ENCODE results near the gene CHFR. TPM values are rescaled to one million over a fixed set of nuclear protein-coding genes. Genes with fewer than 3 reads are reported as not detected.

The CHFR gene, protein sequence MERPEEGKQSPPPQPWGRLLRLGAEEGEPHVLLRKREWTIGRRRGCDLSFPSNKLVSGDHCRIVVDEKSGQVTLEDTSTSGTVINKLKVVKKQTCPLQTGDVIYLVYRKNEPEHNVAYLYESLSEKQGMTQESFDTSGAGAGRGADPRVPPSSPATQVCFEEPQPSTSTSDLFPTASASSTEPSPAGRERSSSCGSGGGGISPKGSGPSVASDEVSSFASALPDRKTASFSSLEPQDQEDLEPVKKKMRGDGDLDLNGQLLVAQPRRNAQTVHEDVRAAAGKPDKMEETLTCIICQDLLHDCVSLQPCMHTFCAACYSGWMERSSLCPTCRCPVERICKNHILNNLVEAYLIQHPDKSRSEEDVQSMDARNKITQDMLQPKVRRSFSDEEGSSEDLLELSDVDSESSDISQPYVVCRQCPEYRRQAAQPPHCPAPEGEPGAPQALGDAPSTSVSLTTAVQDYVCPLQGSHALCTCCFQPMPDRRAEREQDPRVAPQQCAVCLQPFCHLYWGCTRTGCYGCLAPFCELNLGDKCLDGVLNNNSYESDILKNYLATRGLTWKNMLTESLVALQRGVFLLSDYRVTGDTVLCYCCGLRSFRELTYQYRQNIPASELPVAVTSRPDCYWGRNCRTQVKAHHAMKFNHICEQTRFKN
- total RNA-seq = 23.7 and 27.4 TPM in 2 replicates

DNA sequence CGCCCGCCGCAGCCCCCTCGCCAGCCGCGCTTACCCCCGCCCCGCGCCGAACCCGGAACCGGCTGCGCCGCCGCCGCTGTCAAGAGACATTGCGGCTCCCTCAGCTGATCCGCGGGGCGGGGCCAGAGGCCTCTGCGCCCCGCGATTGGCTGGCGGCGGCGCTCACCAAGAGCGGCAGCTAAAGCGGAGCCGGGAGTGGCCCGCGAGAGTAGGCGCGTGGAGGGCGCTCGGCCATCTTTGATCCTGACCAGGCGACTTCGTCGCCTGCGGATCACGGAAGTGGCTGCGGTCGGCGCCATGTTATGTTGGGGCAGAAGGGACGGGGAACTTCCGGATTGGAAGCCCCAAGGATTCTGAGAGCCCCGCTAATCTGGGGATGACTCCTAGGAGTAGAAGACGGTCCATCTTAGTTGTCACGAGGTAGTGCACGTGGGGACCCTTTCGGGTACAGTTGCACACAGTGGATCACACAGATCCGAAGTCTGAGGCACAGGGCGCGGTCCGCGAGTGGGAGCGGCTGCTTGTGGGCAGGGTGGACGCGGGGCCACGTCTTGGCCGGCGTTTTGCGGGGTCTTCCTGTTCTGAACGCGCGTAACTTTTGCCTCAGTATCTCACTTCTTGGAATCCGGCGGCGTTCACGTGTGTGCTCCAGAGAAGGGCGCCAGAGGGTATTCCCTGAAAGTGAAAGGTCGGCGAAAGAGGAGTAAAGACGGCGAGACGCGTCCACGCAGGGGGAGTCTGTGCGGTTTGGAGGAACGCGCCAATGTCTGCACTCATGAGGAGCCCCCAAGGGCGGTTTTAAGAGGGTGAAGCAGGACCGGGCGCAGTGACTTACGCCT is at the start of gene CHFR:
TSS of gene CHFR (minus strand) at position 93 of the 839 bp plus-strand sequence. CDS start 277 bp downstream, outside the sequence.

DNA sequence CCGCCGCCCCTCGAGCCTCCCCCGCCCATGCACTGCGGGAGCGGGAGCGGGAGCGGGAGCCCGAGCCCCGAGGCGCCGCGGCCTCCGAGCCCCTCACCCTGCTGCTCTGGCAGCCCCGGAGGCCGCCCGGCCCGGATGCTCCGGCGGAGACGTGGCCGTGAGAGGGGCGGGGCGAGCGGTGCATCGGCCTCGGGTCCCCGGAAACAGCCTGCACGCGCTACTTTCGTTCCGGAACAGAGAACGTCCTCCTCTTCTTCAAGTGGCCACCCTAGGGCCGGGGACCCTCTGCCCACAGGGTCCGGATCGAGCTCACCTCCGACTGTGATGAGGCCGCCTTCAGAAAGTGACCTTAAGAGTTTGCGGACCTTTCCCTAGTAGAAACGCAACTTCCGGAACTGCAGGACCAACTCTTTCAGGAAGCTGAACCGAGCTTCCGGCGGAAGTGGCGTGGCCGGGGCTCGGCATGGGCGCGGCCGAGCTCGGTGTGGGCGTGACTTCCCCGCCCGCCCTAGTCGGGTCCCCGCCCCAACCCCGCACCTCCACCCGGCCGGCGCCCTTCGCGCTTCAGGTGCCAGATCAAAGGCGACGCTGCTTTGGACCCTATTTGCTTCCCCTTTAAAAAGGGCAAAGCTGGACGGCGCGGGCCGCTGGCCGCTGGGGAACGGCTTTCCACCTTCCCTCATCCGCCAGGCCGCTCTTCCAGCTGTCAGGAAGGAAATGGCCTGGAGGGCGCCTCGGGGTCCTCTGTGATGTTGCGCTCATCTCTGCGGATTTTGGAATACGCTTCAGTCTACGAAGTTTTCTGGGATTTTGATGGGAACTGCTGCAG is 58.5 kb downstream of the CHFR start, which contains the start of gene GOLGA3:
TSS of gene GOLGA3 (minus strand) at position 164 of the 829 bp plus-strand sequence. CDS start 6,741 bp downstream, outside the sequence.

Other genes with a start within 250 kb of the CHFR start
- 22.4 and 25.3 TPM in 2 replicates for gene POLE, start 200.3 kb downstream of the CHFR start, total RNA-seq
- 44.9 and 50.8 TPM in 2 replicates for gene PXMP2, start 200.0 kb downstream of the CHFR start, total RNA-seq
- gene PGAM5, start 176.8 kb downstream of the CHFR start, total RNA-seq = 40.6 and 44.9 TPM in 2 replicates
- gene ANKLE2, start 125.8 kb downstream of the CHFR start, total RNA-seq = 35.8 and 40.2 TPM in 2 replicates
- gene GOLGA3, start 58.7 kb downstream of the CHFR start, total RNA-seq = 60.8 and 63.0 TPM in 2 replicates
- gene ZNF605, start 68.7 kb upstream of the CHFR start, total RNA-seq = 1.5 and 1.9 TPM in 2 replicates
- 4.8 and 4.9 TPM in 2 replicates for gene ZNF26, start 98.8 kb upstream of the CHFR start, total RNA-seq
- gene ZNF84, start 149.9 kb upstream of the CHFR start, total RNA-seq = 6.4 and 8.4 TPM in 2 replicates
- gene ZNF140, start 193.3 kb upstream of the CHFR start, total RNA-seq = 6.7 and 8.9 TPM in 2 replicates
- 0.30 and 0.34 TPM in 2 replicates for gene ZNF891, start 242.7 kb upstream of the CHFR start, total RNA-seq
- gene ZNF10, start 243.0 kb upstream of the CHFR start, total RNA-seq = 1.2 and 2.1 TPM in 2 replicates